GM13976 (cell line): ENCODE results near the gene COP1.
A peak's percentile ranks its signal among the peaks of the same experiment; 100 is the strongest.
"Not testable (repeated sequence)": the region's sequence is repeated elsewhere in the genome, so short reads cannot be mapped to it uniquely, and the experiment has no call there.

ENCODE experiments used
- DNase-seq: peaks from one replicate; pipeline ENCODE4 v3.0.0; 2012; ENCODE audit warnings: low spot score
- in situ Hi-C: fragments of 300-500 bp; cut with MboI; formaldehyde crosslinking; loops from one replicate; pipeline ENCODE4 v1.12.0; 2022; ENCODE audit warnings: low sequenced_read_pairs, mixed read lengths, inconsistent platforms; ENCODE audit not compliant: unreplicated experiment
- TF ChIP-seq, protein P1 (sequence below): IDR thresholded peaks from 2 replicates; pipeline ENCODE4 v1.5.1; 2012; ENCODE audit warnings: borderline replicate concordance, mild to moderate bottlenecking; ENCODE audit not compliant: insufficient read depth; ENCODE audit errors: extremely low read depth, missing control alignments, control extremely low read depth

The COP1 gene

DNA sequence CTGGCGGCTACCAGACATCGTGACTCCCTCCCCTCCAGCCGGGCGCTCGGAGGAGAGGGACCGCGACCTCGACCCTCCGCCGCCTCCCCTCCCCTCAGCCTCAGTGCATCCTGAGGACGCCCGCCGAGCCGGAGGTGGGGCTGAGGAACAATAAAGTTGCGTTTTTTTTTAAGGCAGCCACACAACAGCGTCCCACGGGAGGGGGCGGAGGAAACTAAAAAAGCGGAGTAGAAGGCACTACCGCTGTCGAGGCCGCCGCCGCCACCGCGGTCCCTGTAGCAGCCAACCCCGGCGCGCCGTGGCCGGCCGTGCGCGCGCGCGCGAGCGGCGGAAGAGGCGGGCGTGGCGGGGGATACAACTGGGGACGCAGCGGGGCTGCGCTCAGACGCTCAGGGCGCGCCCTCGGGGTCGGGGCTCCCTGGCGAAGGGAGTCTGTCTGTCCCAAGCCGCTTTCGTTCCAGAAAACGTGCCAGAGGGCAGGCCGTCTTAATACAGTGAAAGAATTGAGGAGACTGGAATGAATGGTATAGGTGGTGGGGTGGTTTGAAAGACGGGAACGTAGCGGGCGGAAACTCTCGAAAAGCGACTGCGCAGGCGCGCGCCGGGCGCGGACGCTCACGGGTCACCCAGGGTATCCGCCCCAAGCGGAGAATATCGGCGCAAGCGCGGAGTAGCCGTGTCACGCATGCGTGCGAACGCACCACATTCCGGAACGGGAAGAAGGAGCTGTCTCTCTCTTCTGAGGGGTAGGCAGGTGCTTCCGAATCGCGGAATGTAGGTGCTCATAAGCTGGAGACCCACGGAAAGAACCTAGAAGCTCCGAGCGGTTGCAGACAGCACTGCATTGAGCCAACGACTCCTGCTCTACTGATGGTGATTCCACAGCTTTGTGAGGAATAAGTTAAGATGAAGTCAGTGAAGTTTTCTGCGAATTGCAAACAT lies at the start of gene COP1:
Gene COP1 (minus strand): TSS at position 326 of the 942 bp plus-strand sequence. CDS start 308 bp downstream, at position 18.
- DNase-seq: peak; percentile 92
- in situ Hi-C loops: no loop called here
- TF ChIP-seq, protein P1, sequence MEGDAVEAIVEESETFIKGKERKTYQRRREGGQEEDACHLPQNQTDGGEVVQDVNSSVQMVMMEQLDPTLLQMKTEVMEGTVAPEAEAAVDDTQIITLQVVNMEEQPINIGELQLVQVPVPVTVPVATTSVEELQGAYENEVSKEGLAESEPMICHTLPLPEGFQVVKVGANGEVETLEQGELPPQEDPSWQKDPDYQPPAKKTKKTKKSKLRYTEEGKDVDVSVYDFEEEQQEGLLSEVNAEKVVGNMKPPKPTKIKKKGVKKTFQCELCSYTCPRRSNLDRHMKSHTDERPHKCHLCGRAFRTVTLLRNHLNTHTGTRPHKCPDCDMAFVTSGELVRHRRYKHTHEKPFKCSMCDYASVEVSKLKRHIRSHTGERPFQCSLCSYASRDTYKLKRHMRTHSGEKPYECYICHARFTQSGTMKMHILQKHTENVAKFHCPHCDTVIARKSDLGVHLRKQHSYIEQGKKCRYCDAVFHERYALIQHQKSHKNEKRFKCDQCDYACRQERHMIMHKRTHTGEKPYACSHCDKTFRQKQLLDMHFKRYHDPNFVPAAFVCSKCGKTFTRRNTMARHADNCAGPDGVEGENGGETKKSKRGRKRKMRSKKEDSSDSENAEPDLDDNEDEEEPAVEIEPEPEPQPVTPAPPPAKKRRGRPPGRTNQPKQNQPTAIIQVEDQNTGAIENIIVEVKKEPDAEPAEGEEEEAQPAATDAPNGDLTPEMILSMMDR: no peak

DNA sequence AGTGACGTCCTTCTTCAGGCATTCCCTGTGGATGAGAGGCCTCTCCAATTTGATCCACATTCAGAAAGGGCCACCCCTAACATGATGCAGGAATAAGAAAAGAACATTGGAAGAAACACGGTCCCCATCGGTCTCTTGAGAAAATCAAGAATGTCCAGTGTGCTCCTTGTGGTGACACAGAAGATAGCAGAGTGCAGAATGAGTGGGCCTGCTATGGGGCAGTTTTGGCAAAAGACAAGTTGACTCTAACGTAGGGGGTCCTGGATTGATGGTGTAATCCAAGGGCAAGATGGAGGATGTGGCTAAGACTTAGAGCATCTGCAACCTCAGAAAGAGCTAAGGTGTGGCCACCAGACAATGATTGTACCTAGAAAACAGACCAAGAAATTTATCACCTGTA lies 45.1 kb upstream of the COP1 start:
- TF ChIP-seq, protein P1: no peak
- DNase-seq: no peak
- in situ Hi-C loops: no loop called here

DNA sequence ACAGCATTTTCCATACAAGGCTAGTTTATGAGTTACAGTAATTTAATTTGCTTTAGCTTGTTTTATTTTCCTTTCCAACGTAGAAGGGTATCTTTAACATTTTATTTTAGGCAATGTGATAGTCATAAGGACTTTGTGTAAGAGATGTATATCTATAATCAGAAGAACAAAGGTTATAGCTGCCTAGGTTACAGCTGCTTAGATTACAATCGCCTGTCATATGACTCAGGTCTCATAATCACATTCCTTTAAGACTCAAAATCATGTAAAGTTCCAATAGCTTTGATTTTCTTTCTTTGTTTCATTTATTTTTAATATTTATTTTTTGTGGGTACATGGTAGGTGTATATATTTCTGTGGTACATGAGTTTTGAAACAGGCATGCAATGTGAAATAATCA lies 37.8 kb upstream of the COP1 start:
- TF ChIP-seq, protein P1: no peak
- in situ Hi-C loops: no loop called here
- DNase-seq: no peak

DNA sequence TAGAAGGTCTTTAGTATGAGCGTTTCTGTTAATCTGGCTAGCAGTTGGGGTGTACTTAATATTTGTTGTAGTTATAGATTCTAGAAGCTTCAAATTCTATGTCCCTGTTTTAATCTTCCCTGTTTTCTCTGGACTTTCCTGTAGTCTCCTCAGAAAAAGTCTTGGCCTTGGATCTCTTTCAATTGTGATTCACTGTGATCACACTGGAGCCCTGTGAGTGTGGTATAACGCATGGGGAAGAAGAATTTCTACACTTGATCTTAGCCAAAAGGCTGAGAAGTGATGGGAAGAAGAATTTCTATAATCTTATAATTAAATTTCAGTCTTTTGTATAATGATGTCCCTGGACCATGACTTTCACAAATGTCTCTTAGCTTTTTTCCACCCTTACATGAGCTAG lies 36.7 kb upstream of the COP1 start:
- TF ChIP-seq, protein P1: no peak
- DNase-seq: no peak
- in situ Hi-C loops: no loop called here

DNA sequence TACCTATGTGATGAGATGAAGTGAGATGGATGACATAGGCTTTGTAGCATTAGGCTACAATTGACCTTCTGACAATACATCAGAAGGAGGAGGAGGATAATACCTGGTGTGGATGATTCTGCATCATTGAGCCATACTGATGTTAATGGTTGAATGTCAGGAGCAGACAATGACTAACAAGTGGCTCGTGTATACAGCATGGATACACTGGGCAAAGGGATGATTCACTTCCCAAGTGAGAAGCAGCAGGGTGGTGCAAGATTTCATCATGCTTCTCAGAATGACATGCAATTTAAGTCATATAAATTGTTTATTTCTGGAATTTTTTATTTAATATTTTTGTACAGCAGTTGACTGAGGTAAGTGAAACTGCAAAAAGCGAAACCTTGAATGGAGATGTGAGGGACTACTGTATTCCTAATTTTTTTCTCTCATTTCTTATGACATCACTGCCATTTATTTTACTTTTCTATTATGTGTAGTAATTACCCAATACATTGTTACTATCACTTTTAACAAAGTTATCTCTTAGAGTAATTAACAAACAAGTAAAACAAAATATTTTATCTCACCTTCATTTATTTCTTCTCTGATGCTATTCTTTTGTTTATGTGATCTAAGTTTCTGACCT lies 34.4 kb upstream of the COP1 start:
- in situ Hi-C loops: no loop called here
- no peak for DNase-seq
- TF ChIP-seq, protein P1: no peak

DNA sequence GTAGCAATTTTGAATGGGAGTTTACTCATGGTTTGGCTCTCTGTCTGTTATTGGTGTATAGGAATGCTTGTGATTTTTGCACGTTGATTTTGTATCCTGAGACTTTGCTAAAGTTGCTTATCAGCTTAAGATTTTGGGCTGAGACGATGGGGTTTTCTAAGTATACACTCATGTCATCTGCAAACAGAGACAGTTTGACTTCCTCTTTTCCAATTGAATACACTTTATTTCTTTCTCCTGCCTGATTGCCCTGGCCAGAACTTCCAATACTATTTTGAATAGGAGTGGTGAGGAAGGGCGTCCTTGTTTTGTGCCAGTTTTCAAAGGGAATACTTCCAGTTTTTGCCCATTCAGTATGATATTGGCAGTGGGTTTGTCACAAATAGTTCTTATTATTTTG lies 26.6 kb upstream of the COP1 start:
- in situ Hi-C loops, DNase-seq: not testable (repeated sequence)

DNA sequence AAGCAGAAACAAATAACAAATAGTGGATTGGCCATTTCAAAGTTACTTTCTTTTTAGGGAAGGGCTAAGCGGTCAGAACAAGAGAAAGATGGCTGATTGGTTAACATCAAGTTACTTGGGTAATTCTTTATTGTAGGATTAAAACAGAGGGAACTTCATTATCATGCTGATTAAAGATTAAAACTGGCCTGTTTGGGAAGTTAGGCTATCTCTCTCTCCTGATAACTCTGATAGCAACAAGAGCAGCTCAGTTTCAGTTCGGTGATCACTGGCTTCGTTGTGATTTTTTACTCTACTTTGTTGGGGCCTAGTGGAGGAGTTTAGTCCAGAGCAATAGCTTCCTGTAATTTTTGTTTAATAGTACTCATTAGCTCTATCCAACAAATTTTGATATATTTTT lies 20.5 kb upstream of the COP1 start:
- TF ChIP-seq, protein P1: no peak
- in situ Hi-C loops: no loop called here
- DNase-seq: no peak
